ENCODE data around the gene CPOX. TPM values are rescaled to one million over a fixed set of nuclear protein-coding genes. Genes with fewer than 3 reads are reported as not detected.

CPOX gene
- total RNA-seq, 4 donors from 2014 or later = 9.8 to 25.6 (median 15.1) TPM

DNA sequence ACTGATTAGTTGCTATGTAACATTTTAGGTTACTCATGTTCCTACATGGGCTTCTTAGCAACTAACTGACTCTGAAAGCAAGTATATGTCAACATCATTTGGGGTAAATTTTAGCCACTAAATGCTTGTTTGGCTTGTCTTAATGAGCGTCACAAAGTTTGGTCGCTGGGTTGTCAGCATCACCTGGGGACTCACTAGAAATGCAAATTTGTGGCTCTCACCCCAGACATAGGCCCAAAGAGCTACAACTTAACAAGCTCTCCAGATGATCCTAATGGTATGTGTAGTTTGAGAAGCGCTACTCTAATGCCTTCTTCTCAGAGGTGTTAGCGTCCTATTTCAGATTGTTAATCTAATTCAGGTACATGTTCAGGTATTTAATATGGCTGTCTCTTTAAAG lies 32.7 kb upstream of the CPOX start:
- in situ Hi-C loops (cut with MboI; ENCODE audit: low sequenced_read_pairs in 4 of 4) (no loop called here), intact Hi-C loops (cut with DNase I; ENCODE audit: low total_unique reads) (no loop called here)
- ATAC-seq (no peak), DNase-seq (no peak)
- TF ChIP-seq, protein P1, sequence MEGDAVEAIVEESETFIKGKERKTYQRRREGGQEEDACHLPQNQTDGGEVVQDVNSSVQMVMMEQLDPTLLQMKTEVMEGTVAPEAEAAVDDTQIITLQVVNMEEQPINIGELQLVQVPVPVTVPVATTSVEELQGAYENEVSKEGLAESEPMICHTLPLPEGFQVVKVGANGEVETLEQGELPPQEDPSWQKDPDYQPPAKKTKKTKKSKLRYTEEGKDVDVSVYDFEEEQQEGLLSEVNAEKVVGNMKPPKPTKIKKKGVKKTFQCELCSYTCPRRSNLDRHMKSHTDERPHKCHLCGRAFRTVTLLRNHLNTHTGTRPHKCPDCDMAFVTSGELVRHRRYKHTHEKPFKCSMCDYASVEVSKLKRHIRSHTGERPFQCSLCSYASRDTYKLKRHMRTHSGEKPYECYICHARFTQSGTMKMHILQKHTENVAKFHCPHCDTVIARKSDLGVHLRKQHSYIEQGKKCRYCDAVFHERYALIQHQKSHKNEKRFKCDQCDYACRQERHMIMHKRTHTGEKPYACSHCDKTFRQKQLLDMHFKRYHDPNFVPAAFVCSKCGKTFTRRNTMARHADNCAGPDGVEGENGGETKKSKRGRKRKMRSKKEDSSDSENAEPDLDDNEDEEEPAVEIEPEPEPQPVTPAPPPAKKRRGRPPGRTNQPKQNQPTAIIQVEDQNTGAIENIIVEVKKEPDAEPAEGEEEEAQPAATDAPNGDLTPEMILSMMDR (IDR thresholded peaks at IDR 0.05 in 4 of 5, conservative IDR thresholded peaks at IDR 0.05 in 1 of 5) = no peak
- no peak for TF ChIP-seq POLR2A (IDR thresholded peaks at IDR 0.05)
- no peaks in the 10 kb centered on the region for H3K4me1 ChIP-seq
- no peak overlapping the region for H3K27ac ChIP-seq
- no peaks in the 10 kb centered on the region for H3K36me3 ChIP-seq
- no peaks in the 10 kb centered on the region for H3K27me3 ChIP-seq
- no peak overlapping the region for H3K4me3 ChIP-seq
- H3K9me3 ChIP-seq = no peaks in the 10 kb centered on the region

DNA sequence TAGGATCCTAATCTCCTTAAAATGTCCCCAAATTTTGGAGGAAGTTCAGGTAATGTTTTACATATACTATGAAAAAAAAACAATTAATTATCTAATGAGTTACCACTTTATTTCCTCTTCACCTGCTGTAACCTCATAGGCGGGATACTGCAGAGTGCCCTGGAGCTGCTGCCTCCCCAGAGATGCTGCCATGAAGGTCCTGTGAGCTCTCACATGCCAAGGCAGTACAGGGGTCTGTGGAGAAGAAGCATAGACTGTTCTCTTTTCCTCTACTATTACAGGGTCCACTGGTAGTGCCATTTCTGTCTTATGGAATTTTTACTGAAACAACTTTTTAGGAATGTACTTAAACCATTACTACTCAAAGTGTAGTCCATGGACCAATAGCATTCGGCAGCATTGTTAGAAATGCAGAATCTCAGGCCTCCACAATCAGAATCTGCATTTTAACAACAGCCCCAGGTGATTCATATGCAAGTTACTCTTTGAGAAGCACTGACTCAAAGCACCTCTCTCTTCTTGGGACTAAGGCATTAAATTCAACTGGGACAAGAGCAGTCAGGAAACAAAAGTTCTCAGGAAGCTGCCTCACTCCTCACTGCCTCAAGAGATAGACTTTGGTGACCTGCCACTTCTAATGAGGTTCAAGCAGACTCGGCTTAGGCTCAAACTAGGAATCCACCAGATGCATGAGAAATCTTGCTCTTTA lies 30.3 kb upstream of the CPOX start:
- intact Hi-C loops (cut with DNase I; ENCODE audit: low total_unique reads) = no loop called here

DNA sequence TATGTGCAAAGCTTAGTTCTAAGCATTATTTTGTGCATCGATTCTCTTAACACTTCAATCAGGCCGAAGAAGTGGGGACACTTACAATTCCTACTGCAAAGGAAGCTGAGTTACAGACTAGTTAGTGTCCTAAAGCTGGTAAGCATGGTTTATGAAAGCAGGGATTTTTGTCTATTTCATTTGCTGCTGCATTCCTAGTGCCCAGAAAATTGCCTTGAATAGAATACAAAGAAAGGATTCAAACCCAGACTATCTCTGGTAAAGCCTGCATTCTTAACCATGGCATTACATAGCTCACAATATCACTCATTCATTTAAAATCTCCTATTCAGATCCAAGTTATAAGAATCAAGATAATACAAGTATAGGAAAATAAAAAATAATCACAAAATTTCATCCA lies 24.4 kb upstream of the CPOX start:
- no peaks in the 10 kb centered on the region for H3K27me3 ChIP-seq
- no peaks in the 10 kb centered on the region for H3K4me1 ChIP-seq
- intact Hi-C loops (cut with DNase I; ENCODE audit: low total_unique reads) = no loop called here
- in situ Hi-C loops (cut with MboI; ENCODE audit: low sequenced_read_pairs in 4 of 4) = loop anchor here in 1 of 4 donors (25.0 kb wide), 1 partner anchor 94 kb away; no protein-coding TSS in a partner anchor
- H3K9me3 ChIP-seq = no peaks in the 10 kb centered on the region
- no peak overlapping the region for H3K27ac ChIP-seq
- ATAC-seq (no peak), DNase-seq (no peak)
- H3K4me3 ChIP-seq = no peak overlapping the region
- no peak for TF ChIP-seq POLR2A (IDR thresholded peaks at IDR 0.05)
- TF ChIP-seq, protein P1 (IDR thresholded peaks at IDR 0.05 in 4 of 5, conservative IDR thresholded peaks at IDR 0.05 in 1 of 5) = no peak
- H3K36me3 ChIP-seq = no peaks in the 10 kb centered on the region

More for the DNA sequence above, 30.3 kb upstream of the CPOX start:
- in situ Hi-C loops (cut with MboI; ENCODE audit: low sequenced_read_pairs in 4 of 4) = loop anchor here in 1 of 4 donors (25.0 kb wide), 1 partner anchor 89 kb away; no protein-coding TSS in a partner anchor
- DNase-seq (no peak), ATAC-seq (no peak)
- TF ChIP-seq POLR2A (IDR thresholded peaks at IDR 0.05) = no peak
- TF ChIP-seq, protein P1 (IDR thresholded peaks at IDR 0.05 in 4 of 5, conservative IDR thresholded peaks at IDR 0.05 in 1 of 5) = no peak
- Histone ChIP-seq H3K4me3 (no peak overlapping the region), H3K27me3 (no peaks in the 10 kb centered on the region), H3K4me1 (no peaks in the 10 kb centered on the region), H3K27ac (no peak overlapping the region), H3K9me3 (no peaks in the 10 kb centered on the region), H3K36me3 (no peaks in the 10 kb centered on the region)

DNA sequence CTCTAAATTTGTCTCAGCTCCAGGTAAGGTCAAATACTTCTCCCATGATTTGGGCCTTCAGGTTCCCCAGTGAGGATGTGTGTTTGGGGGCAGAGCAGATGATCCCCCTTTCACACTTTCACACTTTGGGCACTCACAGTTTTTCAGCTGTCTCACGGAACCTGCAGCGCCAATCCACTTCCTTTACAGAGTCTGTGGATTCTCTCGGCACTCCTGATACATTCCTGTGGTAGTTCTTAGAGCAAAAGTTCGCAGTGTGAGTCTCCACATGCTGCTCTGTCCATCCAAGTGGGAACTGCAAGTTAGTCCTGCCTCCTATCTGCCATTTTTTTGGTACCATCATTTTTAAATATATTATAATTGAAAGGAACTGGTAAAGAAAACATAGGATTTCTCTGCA lies 20.2 kb upstream of the CPOX start:
- ATAC-seq = no peak
- in situ Hi-C loops (cut with MboI; ENCODE audit: low sequenced_read_pairs in 4 of 4) = loop anchor here in 1 of 4 donors (25.0 kb wide), 1 partner anchor 99 kb away; no protein-coding TSS in a partner anchor

More for the DNA sequence above, 20.2 kb upstream of the CPOX start:
- Histone ChIP-seq H3K4me3 (no peak overlapping the region), H3K9me3 (no peaks in the 10 kb centered on the region), H3K4me1 (no peaks in the 10 kb centered on the region), H3K36me3 (no peaks in the 10 kb centered on the region), H3K27me3 (no peaks in the 10 kb centered on the region), H3K27ac (no peak overlapping the region)
- no peak for DNase-seq
- intact Hi-C loops (cut with DNase I; ENCODE audit: low total_unique reads) = no loop called here
- no peak for TF ChIP-seq POLR2A (IDR thresholded peaks at IDR 0.05)
- TF ChIP-seq, protein P1 (IDR thresholded peaks at IDR 0.05 in 4 of 5, conservative IDR thresholded peaks at IDR 0.05 in 1 of 5) = no peak

Data from gastrocnemius medialis (tissue), 4 donors.